T follicular helper cell (primary cell): ENCODE data around the gene ALDH1A2.
"Not testable (repeated sequence)": the region's sequence is repeated elsewhere in the genome, so short reads cannot be mapped to it uniquely, and the experiment has no call there.

Source experiments
- DNase-seq: peaks from one replicate; pipeline ENCODE4 v3.0.0-alpha.2; 2020; ENCODE audit warnings: low read depth

The ALDH1A2 gene

DNA sequence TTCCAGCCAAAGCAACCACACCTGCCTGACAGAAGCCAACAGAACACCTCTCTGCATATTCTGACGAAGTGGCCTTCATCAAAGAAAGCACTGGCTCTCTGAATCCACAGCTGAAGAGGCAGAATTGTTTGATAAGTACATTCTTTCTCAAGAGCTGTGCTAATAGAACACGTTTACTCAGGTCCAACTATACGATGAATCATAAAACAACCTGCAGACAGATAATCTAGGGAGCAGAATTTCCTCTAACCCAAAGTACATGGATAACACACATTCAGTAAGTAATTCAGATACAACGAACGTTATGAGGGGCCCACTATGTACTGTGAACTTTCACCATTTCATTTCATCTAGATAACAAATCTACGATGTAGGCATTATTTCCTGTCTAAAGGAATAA is 25.4 kb downstream of the ALDH1A2 start:
- DNase-seq, result no peak

DNA sequence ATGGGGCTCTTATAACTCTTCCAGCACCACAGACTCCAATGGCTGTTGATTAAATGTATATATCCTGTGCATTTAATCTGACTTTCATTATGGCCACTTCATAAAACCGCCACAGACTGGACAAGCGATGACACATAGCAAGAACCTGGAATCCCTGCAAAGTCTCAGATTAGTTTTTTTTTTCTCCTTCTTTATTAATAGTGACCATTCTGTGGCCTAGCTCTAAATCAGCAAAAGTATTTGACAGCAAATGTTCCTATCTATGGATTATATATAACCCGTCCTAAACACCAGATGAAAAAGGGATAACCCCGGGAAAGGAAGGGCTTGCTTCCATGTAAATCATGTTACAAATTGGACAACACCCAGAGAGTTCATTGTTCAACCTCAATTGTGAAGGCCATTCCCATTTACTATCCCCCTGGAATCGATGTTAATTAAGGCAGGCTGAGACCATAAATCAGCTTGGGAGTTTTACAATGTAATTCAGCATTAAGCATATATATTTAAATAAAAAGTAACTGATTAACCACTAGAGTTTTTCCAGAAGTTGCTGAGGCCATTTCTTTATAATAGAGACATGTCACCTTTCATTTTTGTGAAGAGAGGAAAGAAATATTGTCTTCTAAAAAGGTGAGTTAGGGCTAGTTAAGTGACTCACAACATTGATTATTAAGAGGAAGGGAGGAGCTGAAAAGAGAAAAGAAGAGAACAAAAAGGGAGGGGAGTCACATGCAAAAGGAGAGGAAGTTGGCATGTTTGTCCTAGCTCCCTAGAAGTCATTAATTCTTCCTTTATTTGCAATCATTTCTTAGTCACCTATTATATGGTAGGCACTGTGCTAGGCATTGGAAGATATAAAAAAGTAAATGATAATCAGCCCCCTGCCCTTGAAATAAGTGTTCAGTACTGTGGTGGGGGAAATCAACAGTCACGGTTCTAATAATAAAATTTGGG is 26.2 kb downstream of the ALDH1A2 start:
- DNase-seq, result no peak

DNA sequence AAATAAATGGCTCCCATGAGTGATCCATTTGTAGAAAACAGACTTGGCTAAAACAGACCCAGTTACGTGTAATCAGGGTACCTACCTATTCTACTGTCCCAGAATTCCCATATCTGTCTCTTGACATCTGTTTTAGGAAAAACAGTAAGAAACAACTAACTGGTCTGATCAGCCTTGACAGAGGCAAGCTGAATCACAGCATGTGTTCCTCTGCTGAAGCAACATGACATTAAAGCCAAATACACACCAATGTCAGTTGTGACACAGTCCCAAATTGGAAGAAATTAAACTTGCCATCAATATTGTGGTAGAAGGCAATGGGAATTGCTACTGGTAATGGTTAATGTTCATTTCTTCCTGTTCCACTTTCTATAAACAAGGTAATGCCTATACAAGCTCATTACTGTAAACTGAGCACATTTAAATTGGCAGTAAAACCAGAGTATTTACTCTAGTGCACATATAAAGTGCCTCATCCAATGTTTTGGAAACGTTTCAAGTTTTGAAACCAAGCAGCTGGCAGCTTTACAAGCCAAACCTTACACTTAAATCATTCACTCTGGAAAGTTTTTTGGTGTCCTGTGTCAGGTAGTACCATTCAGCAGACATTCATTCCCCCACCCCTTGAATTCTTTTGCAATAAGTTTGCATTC is 27.0 kb downstream of the ALDH1A2 start:
- no peak for DNase-seq

DNA sequence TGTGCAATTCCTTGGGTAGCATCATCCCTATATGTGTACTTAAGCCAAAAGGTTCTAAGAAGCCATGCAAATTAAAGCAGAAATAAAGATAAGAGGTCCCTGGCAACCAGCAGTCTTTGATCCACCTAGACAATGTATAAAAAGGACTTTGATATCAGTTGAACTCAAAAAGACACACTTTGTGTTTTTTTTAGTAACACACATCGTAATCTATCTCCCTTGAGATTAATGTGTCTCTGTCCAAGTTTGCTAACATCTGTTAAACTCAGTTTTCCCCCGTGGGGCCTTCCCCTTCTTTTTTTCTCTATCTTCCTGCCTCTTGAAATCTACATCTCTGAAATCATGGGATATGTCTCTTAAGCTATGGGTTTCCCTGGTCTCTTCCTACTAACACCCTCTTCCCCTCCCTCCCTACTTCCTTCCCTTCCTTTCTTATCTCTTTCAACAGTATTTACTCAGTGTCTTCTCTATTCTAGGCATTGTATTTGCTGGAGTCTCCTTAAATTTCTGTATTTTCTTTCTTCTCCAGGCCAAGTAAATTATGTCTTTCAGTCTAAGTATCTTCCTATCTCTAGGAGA is 27.7 kb downstream of the ALDH1A2 start:
- no peak for DNase-seq

DNA sequence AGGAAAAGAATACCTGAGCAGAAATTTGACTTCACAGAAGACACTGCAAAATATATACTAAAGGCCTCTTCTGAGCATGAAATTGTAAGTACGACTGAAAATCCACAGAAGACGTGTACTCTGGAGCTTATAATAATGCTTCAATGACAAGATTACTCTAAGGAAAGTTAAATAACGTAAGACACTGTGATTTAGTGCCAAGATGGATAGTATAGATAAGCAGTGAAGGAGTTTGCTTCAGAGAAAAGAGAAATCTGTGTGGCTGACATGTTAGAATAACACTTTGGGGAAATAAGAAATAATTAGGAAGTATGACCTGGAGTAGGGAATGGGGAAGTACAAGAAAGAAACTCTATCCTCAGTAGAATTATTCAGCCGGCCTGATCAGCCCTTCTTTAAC is 28.9 kb downstream of the ALDH1A2 start:
- DNase-seq, result no peak

DNA sequence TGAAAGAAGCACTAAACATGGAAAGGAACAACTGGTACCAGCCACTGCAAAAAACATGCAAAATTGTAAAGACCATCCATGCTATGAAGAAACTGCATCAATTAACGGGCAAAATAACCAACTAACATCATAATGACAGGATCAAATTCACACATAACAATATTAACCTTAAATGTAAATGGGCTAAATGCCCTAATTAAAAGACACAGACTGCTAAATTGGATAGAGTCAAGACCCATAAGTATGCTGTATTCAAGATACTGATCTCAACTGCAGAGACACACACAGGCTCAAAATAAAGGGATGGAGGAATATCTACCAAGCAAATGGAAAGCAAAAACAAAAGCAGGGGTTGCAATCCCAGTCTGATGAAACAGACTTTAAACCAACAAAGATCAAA is 37.1 kb downstream of the ALDH1A2 start:
- DNase-seq, result not testable (repeated sequence)

DNA sequence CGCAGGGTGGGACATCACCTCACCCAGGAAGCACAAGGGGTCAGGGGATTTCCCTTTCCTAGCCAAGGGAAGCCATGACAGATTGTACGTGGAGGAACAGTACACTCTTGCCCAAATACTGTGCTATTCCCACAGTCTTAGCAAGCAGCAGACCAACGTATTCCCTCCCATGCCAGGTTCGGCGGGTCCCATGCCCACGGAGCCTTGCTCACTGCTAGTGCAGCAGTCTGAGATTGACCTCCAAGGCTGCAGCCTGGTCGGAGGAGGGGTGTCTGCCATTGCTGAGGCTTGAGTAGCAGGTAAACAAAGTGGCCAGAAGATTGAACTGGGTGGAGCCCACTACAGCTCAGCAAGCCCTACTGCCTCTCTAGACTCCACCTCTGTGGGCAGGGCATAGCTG is 39.0 kb downstream of the ALDH1A2 start:
- no peak for DNase-seq

DNA sequence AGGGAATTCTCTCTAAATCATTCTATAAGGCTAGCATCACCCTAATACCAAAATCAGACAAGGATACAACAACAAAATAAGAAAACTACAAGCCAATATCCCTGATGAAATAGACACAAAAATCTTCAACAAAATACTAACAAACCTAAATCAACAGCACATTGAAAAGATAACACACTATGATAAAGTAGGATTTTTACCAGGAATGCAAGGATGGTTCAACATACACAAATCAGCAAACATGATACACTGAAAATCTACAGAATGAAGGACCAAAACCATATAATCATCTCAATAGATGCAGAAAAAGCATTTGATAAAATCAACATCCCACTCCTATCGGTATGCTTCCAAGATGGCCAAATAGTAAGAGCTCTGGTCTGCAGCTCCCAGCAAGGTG is 39.5 kb downstream of the ALDH1A2 start:
- DNase-seq, result no peak

DNA sequence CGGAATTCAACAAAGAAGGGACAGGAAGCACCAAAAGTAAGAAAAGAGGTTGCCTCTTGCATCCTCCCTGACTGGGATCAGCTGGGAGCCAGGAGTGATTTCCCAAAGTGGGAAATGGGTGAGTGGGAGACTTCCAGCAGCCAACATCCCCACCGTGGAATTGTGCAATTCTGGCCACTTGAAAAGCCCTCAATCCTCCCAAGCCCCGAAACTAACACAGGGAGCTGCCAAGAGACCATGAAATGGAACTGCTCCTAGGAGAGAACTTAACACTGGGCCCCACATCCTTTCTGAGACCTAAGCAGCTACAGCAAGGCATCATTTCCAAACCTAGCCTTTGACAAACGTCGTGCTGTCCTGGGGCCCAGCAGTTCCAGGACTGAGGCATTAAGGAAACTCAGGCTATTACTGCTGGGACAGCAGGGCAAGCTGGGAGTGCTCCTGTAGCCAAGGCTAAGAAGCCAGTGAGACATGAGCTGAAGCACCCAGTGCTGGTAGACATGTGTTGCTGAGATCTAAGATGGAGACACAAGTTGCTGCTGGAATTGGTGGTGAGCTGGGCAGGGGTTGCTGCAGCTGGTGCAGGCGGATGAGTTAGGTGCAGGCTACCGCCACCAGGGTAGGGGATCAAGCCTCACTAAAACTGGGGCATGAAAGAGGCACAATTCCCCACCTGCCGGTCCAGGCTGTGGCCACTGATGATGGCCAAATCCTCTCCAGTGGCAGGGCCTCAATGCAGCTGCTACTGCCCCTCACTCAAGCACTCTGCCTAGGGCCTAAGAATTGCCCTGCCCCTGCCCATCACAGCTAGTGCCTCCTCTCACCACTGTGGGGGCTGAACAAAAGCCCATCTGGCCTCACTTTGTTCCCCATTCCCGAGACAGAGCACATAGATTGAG is 43.9 kb downstream of the ALDH1A2 start:
- no peak for DNase-seq

DNA sequence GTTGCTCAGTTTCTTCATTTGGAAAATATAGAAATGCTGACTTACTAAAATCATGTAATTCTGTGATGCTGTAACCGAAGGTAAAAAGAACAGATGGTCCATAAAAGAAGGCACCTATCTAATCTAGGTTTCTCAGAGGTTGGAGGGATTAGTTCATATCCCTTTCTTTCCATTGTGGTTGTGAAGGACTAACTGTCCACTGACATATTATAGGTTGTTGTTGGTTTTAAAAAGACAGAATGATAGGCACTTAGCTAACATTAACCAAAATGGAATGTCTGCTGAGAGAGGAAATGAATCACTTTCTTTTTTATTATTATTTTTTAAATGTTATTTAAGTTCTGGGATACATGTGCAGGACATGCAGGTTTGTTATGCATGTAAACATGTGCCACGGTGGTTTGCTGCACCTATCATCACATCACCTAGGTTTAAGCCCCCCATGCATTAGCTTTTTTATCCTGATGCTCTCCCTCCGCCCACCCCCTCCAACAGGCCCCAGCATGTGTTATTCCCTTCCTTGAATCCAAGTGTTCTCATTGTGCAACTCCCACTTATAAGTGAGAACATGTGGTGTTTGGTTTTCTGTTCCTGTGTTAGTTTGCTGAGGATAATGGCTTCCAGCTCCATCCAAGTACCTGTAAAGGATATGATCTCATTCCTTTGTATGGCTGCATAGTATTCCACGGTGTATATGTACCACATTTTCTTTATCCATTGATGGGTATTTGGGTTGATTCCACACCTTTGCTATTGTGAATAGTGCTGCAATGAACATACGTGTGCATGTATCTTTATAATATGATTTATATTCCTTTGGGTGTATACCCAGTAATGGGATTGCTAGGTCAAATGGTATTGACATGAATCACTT is 45.8 kb downstream of the ALDH1A2 start:
- DNase-seq, result no peak

DNA sequence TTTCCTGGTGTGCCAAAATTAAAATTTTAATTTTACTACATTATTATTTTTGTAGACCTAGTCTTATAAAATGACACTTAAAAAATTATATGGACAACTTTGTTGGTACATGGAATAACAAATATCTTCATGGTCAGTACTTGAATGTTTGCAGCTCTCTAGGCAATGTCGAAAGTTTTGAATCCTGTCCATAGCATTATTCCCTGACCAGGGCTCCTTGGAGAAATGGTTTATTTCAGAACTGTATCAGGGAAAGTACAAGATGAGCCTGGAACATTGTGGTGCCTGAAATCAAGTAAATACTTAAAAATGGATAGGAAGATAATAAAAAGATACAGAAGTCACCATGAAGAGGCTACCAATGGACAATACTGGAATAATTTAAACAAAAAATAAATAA is 47.6 kb downstream of the ALDH1A2 start:
- DNase-seq, result no peak

DNA sequence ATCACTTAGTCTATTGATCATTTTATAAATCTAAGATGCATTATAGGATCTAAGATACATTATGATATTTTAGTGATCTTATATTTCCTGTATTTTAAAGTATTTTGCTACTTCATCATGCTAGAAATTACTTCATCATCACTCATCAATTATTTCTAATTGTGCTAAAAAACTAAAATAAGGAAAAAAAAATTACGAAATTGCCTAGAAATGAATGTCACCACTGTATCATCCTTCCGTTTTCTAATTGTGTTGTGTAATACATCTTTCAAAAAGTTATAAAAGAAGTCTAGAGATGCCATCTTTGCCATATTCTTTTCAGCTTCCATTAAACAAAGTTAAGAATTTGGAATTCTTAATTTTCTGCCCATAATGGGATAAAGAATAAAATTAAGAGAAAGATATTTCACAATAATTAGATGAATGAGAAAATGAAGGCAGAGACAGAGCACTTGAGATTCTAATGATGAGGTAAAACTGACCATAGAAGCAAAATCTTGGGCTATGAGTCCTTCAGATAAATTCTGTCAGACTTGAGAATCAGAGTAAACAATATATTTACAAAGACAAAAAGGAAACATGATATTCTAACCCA is 48.8 kb downstream of the ALDH1A2 start:
- no peak for DNase-seq

DNA sequence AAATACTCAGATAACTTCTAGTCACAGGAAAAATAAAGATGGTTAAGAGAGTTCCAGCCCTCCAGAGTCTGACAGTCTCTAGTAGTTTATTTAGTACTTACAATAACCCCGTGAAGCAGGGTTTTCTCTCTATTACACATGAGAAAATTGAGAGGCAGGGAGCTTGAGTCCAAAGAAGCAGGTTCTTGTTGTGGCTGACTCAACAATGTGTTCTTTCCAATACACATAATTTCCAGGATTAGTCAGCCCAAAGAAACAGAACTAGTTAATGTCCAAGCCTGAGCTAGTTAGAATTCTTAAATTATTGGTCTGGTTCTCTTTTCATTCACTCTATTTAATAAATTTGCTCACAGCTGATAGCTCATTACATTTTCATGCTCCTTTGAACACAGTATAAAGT is 49.9 kb downstream of the ALDH1A2 start:
- no peak for DNase-seq

DNA sequence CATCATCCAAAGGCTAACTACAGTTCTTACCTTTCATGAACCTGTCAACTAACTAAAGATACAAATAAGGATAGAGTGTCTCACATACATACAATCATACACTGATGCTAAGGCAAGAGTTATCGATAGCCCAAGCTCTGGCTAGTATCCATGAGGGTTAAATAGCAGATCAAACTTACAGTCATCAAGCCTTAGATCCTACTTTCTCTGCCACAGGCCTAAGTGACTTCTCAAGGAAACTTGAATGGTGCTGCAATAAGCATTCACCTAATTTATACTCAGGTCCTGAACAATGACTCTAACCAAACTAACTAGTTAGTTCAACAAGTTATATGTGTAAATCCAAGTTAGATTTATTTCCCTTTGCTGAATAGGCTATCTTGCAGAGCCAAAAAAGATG is 51.0 kb downstream of the ALDH1A2 start:
- no peak for DNase-seq

DNA sequence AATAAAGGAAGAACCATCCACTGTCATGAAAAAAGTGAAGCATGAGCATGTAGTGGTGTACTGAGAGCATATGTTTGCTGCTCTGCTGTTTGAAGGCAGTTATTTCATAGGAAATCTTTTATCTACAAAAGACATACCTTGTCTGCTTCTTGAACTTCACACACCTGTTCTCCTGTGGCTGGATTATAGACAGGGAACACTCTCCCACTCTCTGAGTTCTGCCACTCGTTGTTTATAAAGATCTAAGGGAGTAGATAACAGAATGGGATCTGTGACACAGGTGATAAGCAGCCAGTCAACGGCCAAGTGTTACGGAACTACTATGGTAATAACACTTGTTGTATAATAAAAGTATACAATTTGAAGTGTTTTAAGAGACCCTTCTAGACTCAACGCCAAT is 51.5 kb downstream of the ALDH1A2 start:
- no peak for DNase-seq

DNA sequence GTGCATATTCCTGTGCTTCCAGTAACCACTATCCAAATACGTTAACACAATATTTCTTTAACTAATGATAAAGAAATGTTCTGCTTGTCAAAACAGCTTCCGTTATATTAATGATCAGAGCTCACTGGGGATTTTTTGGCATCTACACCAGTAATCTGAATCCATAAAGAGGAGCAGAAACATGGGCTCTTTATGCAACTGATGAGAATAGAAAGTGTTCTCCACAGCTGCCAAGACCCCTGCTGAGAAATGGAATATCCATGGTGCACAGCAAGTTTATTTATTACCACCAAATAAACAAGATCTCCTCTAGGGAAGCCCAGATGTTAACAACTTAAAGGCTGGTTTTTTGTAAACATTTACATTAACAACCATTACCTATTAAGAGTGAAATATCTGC is 54.5 kb downstream of the ALDH1A2 start:
- DNase-seq, result no peak

DNA sequence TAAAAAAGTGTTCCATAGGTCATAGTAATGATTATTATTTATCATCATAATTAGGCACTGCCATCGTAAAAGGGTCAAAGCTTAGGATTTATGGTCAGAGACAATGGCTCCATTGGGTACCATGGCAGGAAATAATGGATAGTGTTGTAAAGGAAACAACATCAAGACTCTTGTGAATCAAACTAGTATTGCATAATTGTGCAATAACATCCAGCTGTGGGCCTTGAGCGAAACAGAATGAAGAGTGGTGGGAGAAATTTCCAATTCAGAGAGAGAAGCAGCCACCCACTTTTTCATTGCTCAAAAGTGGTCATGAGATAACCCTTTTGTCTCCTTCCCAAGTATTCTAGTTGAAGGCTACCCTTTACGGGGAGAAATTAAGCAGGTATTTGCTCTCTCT is 61.7 kb downstream of the ALDH1A2 start:
- DNase-seq, result no peak

DNA sequence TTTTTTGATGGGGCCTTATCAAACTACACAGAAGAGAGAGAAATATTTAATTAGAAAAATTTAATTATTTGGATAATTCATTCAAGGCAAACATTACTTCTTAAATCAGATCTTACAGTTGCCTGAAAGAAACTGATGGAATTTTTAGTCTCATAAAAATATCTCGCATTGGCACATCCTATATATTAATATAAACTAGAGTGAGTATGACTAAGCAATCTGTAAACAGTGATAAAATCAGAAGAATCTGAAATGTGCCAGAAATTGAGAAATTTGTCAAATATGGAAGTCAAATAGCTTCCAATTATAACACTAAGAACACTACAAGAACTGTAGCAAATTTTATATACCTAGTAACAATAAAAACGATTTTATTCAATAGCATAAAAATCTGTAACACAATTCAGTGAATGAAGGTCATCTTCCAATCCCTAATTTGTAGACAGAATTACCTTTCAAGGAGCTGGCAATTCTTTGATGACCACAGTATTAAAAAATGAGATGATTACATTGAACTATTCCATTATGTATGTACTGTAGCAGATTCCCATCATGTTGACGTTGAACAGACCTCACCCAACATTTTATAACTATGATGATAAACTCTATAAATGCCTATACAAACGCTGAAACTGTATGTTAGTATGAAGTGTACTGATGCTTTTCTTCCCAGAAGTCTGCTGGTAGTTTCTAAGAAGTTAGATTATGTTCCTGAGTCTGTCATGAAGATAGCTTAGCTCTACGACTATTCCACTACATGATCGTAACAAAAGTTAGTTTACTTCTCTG is 63.0 kb downstream of the ALDH1A2 start:
- DNase-seq, result no peak

DNA sequence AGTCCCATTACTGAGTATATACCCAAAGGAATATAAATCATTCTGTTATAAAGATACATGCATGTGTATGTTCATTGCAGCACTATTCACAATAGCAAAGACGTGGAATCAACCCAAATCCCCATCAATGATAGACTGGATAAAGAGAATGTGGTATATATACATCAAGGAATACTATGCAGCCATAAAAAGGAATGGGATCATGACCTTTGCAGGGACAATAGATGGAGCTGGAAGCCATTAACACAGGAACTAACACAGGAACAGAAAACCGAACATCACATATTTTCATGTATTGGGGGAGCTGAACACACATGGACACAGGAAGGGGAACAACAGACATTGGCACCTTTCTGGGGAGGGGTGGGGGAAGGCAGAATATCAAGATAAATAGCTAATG is 65.8 kb downstream of the ALDH1A2 start:
- not testable (repeated sequence) for DNase-seq

DNA sequence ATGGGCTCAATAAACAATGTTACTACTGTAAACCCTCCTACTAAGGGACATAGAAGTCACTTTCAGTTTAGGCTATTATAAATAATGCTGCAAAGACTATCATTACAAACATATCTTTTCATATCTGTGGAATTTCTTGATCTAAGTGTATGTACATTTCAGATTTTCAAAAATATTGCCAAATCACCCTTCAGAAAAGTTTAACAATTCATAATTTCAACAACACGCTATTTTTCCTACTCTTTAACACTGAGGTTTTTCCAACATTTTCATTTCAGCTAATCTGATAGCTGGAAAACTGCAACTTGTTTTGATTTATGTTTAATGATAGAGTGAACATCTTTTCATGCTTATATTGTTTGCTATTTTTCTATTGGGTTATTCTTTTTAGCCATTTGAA is 69.0 kb downstream of the ALDH1A2 start:
- no peak for DNase-seq
